Measurements from ENCODE around the gene SLC25A4. TPM values are rescaled to one million over a fixed set of nuclear protein-coding genes. Genes with fewer than 3 reads are reported as not detected.

Gene SLC25A4
- total and polyA plus RNA-seq, 10 of the 15 experiments (the other 5 are each of a cell fraction or from before 2014, with no cell fraction given), result 12.6 to 161 (median 38.2) TPM

- peak overlapping the region; percentile 96 for H2AFZ ChIP-seq (ENCODE audit: control insufficient read depth, low read depth, low read length)
- peaks cover 13% of the 10 kb centered on the region for H3K79me2 ChIP-seq (ENCODE audit: control insufficient read depth, insufficient read depth, low read length)
- DNase-seq (ENCODE audit: low read depth, low spot score) (no peak), ATAC-seq (peak; percentile 45; the same call in 2 of the 3 replicates), FAIRE-seq (no peak)
- peak overlapping the region; percentile 56 for H3K9ac ChIP-seq (ENCODE audit: control insufficient read depth, insufficient read depth, low read length)
- H3K9me3 ChIP-seq (replicated peaks; ENCODE audit: control insufficient read depth, insufficient read depth, low read length), result no peaks in the 10 kb centered on the region
- intact Hi-C loops (cut with micrococcal nuclease; ENCODE audit: unreplicated experiment), result no loop called here
- H3K4me2 ChIP-seq (ENCODE audit: control insufficient read depth, insufficient read depth), result peak overlapping the region; percentile 90
- H3K27me3 ChIP-seq (replicated peaks in 1 of 2; ENCODE audit: control insufficient read depth in 2 of 2, insufficient read depth in 2 of 2, low read length in 1 of 2), result no peaks in the 10 kb centered on the region; a peak in 1 of 4 replicates
- POLR2A ChIA-PET, result interaction anchor here (0.5 to 1.2 kb wide), 4 partner anchors 78 to 416 kb away, joined by 5 to 7 read pairs (median 6); no protein-coding TSS in a partner anchor
- 3% methylated on average over 11 of the region's 11 CpGs for WGBS (ENCODE audit: insufficient coverage, insufficient replicate concordance, low lambda C conversion rate, missing lambda C conversion rate)
- peaks cover 3% of the 10 kb centered on the region; the same call in 1 of the 2 replicates for H3K4me1 ChIP-seq (ENCODE audit: control insufficient read depth, insufficient read depth, low read length)
- no peaks in the 10 kb centered on the region; a peak in 1 of 4 replicates for H3K36me3 ChIP-seq (ENCODE audit: control insufficient read depth in 2 of 2, insufficient read depth in 2 of 2, low read length in 1 of 2)
- TSS peak; percentile 60 for BruUV-seq (replicated peaks)
- H3K4me3 ChIP-seq, result peak overlapping the region; percentile 80
- RAD21 ChIA-PET (ENCODE audit: unreplicated experiment), result interaction anchor here (0.6 to 4.9 kb wide), 6 partner anchors 8 to 408 kb away, joined by 3 to 31 read pairs (median 6); no protein-coding TSS in a partner anchor
- H3K27ac ChIP-seq (ENCODE audit: control insufficient read depth, insufficient read depth), result 0 out of 2 replicates have a peak overlapping the region, but pooled peaks have one; percentile 46
- CTCF ChIA-PET, result interaction anchor here (1.1 to 9.4 kb wide), 10 partner anchors 8 to 160 kb away, joined by 3 to 69 read pairs (median 5); no protein-coding TSS in a partner anchor
- SMC1A ChIA-PET (ENCODE audit: uncharacterized antibody, unreplicated experiment), result interaction anchor here (1.0 to 3.3 kb wide), 6 partner anchors 9 to 256 kb away, joined by 3 to 13 read pairs (median 8); no protein-coding TSS in a partner anchor
- H4K20me1 ChIP-seq (ENCODE audit: control insufficient read depth, insufficient read depth), result no peaks in the 10 kb centered on the region
- in situ Hi-C loops (cut with MboI), result no loop called here
- 0 out of 4 replicates have a peak, but pooled peaks of 1 of the 2 experiments have one; percentile 19 for TF ChIP-seq CEBPB (IDR thresholded peaks at IDR 0.05; ENCODE audit: borderline replicate concordance in 1 of 2, low read depth in 2 of 2, low read length in 2 of 2)
- peak; percentile 74 for TF ChIP-seq ZNF24 (IDR thresholded peaks at IDR 0.05)
- no peak for TF ChIP-seq ATF7 (IDR thresholded peaks at IDR 0.05; ENCODE audit: low read depth)
- TF ChIP-seq RAD51 (IDR thresholded peaks at IDR 0.05), result peak; percentile 35; the same call in 1 of the 2 replicates
These were observed 528 bp upstream of the SLC25A4 start for GRCh38 chr4:185142564-185142911.

- WGBS (ENCODE audit: insufficient coverage, insufficient replicate concordance, low lambda C conversion rate, missing lambda C conversion rate), result under 1% methylated on average over 18 of the region's 30 CpGs
- Histone ChIP-seq H3K9ac (ENCODE audit: control insufficient read depth, insufficient read depth, low read length) (peak overlapping the region; percentile 58; the same call in 1 of the 2 replicates), H3K79me2 (ENCODE audit: control insufficient read depth, insufficient read depth, low read length) (peaks cover 13% of the 10 kb centered on the region), H3K27me3 (replicated peaks in 1 of 2; ENCODE audit: control insufficient read depth in 2 of 2, insufficient read depth in 2 of 2, low read length in 1 of 2) (no peaks in the 10 kb centered on the region; a peak in 1 of 4 replicates), H2AFZ (ENCODE audit: control insufficient read depth, low read depth, low read length) (peak overlapping the region; percentile 96), H3K27ac (ENCODE audit: control insufficient read depth, insufficient read depth) (no peak overlapping the region), H3K36me3 (ENCODE audit: control insufficient read depth in 2 of 2, insufficient read depth in 2 of 2, low read length in 1 of 2) (no peaks in the 10 kb centered on the region; a peak in 1 of 4 replicates), H3K4me2 (ENCODE audit: control insufficient read depth, insufficient read depth) (peak overlapping the region; percentile 81), H3K9me3 (replicated peaks; ENCODE audit: control insufficient read depth, insufficient read depth, low read length) (no peaks in the 10 kb centered on the region), H3K4me3 (peak overlapping the region; percentile 80), H4K20me1 (ENCODE audit: control insufficient read depth, insufficient read depth) (no peaks in the 10 kb centered on the region), H3K4me1 (ENCODE audit: control insufficient read depth, insufficient read depth, low read length) (peaks cover 3% of the 10 kb centered on the region; the same call in 1 of the 2 replicates)
- ATAC-seq (peak; percentile 2; the same call in 2 of the 3 replicates), FAIRE-seq (no peak), DNase-seq (ENCODE audit: low read depth, low spot score) (no peak)
- intact Hi-C loops (cut with micrococcal nuclease; ENCODE audit: unreplicated experiment) (no loop called here), in situ Hi-C loops (cut with MboI) (no loop called here)
- BruUV-seq (replicated peaks), result no TSS peak
- ChIA-PET CTCF (interaction anchor here (0.9 to 9.4 kb wide), 7 partner anchors 9 to 163 kb away, joined by 3 to 69 read pairs (median 4); no protein-coding TSS in a partner anchor), RAD21 (ENCODE audit: unreplicated experiment) (interaction anchor here (0.6 to 4.9 kb wide), 5 partner anchors 9 to 1401 kb away, joined by 4 to 31 read pairs (median 7); no protein-coding TSS in a partner anchor), SMC1A (ENCODE audit: uncharacterized antibody, unreplicated experiment) (interaction anchor here (0.8 to 3.3 kb wide), 6 partner anchors 7 to 255 kb away, joined by 3 to 13 read pairs (median 8); no protein-coding TSS in a partner anchor), POLR2A (interaction anchor here (0.6 to 1.3 kb wide), 6 partner anchors 27 to 253 kb away, joined by 3 to 7 read pairs (median 3); partner anchors contain the start of gene ANKRD37)
- TF ChIP-seq TCF12 (IDR thresholded peaks at IDR 0.05; ENCODE audit: low read depth, low read length) (no peak), STAT1 (conservative IDR thresholded peaks at IDR 0.05) (no peak), BHLHE40 (IDR thresholded peaks at IDR 0.05; ENCODE audit: borderline replicate concordance in 1 of 2, low read depth in 2 of 2, low read length in 1 of 2) (no peak), SP1 (IDR thresholded peaks at IDR 0.05; ENCODE audit: low read depth, low read length) (no peak), CEBPB (IDR thresholded peaks at IDR 0.05; ENCODE audit: borderline replicate concordance in 1 of 2, low read depth in 2 of 2, low read length in 2 of 2) (no peak), TAF1 (IDR thresholded peaks at IDR 0.05; ENCODE audit: borderline replicate concordance, low read depth, low read length) (no peak), RFX5 (IDR thresholded peaks at IDR 0.05; ENCODE audit: low read depth, low read length) (no peak), EP300 (IDR thresholded peaks at IDR 0.05; ENCODE audit: borderline replicate concordance in 1 of 2, control insufficient read depth in 1 of 2, low read depth in 2 of 2, low read length in 2 of 2) (no peak), TARDBP (IDR thresholded peaks at IDR 0.05; ENCODE audit: borderline replicate concordance) (no peak), ATF2 (IDR thresholded peaks at IDR 0.05; ENCODE audit: low read length) (no peak), SREBF1 (IDR thresholded peaks at IDR 0.05; ENCODE audit: low read length) (no peak), NRF1 (conservative IDR thresholded peaks at IDR 0.05; ENCODE audit: low read depth, low read length) (no peak), NR2F1 (conservative IDR thresholded peaks at IDR 0.05) (no peak)
These were observed 519 bp downstream of the SLC25A4 start for GRCh38 chr4:185143601-185143969.
